Stomach (tissue), 9 donors: ENCODE results near the gene ZNF782. TPM values are rescaled to one million over a fixed set of nuclear protein-coding genes. Genes with fewer than 3 reads are reported as not detected.

Source experiments
- DNase-seq, 2 donors: peaks; one replicate each; pipeline versions ENCODE4 v3.0.0 to v3.0.0-alpha.2; 2013 to 2019
- H3K27ac ChIP-seq, 5 donors: fragments of 200-600 bp in 4 of 5; sonication (generic) in 4 of 5; one replicate each; pipeline ENCODE4 v1.5.1; 2013 to 2019; ENCODE audit warnings: mild to moderate bottlenecking in 1 of 5, moderate library complexity in 1 of 5
- H3K27me3 ChIP-seq, 3 donors: fragments of 200-600 bp; sonication (generic); one replicate each; pipeline ENCODE4 v1.5.1; 2017 to 2019; ENCODE audit warnings: mixed run types in 1 of 3
- H3K36me3 ChIP-seq, 4 donors: fragments of 200-600 bp; sonication (generic); 1 replicate in 3 of 4; 2 replicates in 1 of 4; pipeline ENCODE4 v1.5.1; 2016 to 2019
- H3K4me1 ChIP-seq, 4 donors: fragments of 200-600 bp; sonication (generic); one replicate each; pipeline ENCODE4 v1.5.1; 2016 to 2019
- H3K4me3 ChIP-seq, 4 donors: fragments of 200-600 bp; sonication (generic) in 3 of 4; one replicate each; pipeline ENCODE4 v1.5.1; 2016 to 2019; ENCODE audit warnings: mild to moderate bottlenecking in 1 of 4
- H3K9me3 ChIP-seq, 4 donors: fragments of 200-600 bp; sonication (generic); one replicate each; pipeline ENCODE4 v1.5.1; 2016 to 2019
- EP300 ChIP-seq: sonication (generic); formaldehyde crosslinking; IDR thresholded peaks from one replicate; pipeline ENCODE4 v1.6.1; 2017; ENCODE audit warnings: antibody characterized with exemption
- POLR2A ChIP-seq, 4 donors: fragments of 450-650 bp; IDR thresholded peaks; one replicate each; pipeline ENCODE4 v1.6.1; 2016; ENCODE audit warnings: antibody characterized with exemption in 4 of 4, control low read depth in 2 of 4, mild to moderate bottlenecking in 1 of 4, moderate library complexity in 1 of 4
- POLR2AphosphoS5 ChIP-seq, 3 donors: sonication (generic); formaldehyde crosslinking; IDR thresholded peaks; one replicate each; pipeline ENCODE4 v1.6.1; 2016; ENCODE audit warnings: antibody characterized with exemption in 3 of 3
- WGBS, 5 donors: extraction: QIAGEN DNeasy Blood & Tissue Kit in 3 of 5; methylation state at CpG; one replicate each; pipeline versions ENCODE4 v1.1.5 to v1.1.7; 2013 to 2018; 5-methylcytosine and 5-hydroxymethylcytosine counted together
- intact Hi-C: fragments of 100-400 bp; cut with DNase I; formaldehyde crosslinking; loops from one replicate; pipeline ENCODE4 v1.15.1; 2023; ENCODE audit warnings: low total_unique reads
- polyA plus RNA-seq, 3 donors: library from polyadenylated mRNA; stranded (reverse); fragments of 200-250 nt; gene quantifications; one replicate each; pipeline ENCODE4 v1.2.3, GENCODE V29; 2013
- total RNA-seq, 5 donors: library from RNA; depleted of rRNA; stranded (reverse); fragments of >200 nt; gene quantifications; one replicate each; pipeline versions ENCODE4 v1.1.0 to v1.2.3, GENCODE V29; 2014 to 2016
- TF ChIP-seq, protein P1 (sequence below), 7 experiments: fragments of 450-650 bp in 4 of 7; fragments of 200-600 bp in 3 of 7; sonication (generic) in 3 of 7; IDR thresholded peaks; one replicate each; pipeline ENCODE4 v1.5.1; 2016 to 2019; ENCODE audit warnings: antibody characterized with exemption in 7 of 7, control low read depth in 2 of 7, mild to moderate bottlenecking in 1 of 7
- donor health status: healthy with polysubstance abuse.
- donor health status: Bipolar disorder and iron deficiency.
- donor health status: healthy.

ZNF782 gene
- total and polyA plus RNA-seq, 8 donors, result 1.2 to 32.7 (median 17.8) TPM

DNA sequence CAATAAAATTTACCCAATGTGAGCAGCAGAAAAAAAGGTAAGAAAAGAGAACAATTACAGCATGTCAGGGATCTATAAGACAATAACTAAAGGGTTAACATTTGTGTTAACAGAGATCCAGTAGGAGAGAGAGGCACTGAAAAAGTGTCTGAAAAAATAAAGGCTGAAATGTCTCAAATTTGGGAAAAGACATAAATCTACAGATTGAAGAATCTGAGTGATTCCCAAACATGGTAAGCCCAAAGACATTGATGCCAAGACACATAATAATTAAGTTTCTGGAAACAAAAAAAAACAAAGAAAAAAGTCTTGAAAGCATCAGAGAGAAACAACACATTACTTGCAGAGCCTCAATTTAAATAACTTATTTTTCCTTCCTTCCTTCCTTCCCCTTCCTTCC is 31.1 kb upstream of the ZNF782 start:
- intact Hi-C loops, result no loop called here
- Histone ChIP-seq H3K4me1 (no peaks in the 10 kb centered on the region), H3K27ac (no peak overlapping the region), H3K36me3 (peaks cover 0 to 7% (median 2%) of the 10 kb centered on the region in 4 donors), H3K9me3 (no peaks in the 10 kb centered on the region), H3K4me3 (no peak overlapping the region), H3K27me3 (no peaks in the 10 kb centered on the region)
- TF ChIP-seq, protein P1, sequence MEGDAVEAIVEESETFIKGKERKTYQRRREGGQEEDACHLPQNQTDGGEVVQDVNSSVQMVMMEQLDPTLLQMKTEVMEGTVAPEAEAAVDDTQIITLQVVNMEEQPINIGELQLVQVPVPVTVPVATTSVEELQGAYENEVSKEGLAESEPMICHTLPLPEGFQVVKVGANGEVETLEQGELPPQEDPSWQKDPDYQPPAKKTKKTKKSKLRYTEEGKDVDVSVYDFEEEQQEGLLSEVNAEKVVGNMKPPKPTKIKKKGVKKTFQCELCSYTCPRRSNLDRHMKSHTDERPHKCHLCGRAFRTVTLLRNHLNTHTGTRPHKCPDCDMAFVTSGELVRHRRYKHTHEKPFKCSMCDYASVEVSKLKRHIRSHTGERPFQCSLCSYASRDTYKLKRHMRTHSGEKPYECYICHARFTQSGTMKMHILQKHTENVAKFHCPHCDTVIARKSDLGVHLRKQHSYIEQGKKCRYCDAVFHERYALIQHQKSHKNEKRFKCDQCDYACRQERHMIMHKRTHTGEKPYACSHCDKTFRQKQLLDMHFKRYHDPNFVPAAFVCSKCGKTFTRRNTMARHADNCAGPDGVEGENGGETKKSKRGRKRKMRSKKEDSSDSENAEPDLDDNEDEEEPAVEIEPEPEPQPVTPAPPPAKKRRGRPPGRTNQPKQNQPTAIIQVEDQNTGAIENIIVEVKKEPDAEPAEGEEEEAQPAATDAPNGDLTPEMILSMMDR (IDR thresholded peaks at IDR 0.05), result no peak
- TF ChIP-seq POLR2AphosphoS5 (IDR thresholded peaks at IDR 0.05) (no peak), POLR2A (IDR thresholded peaks at IDR 0.05) (no peak), EP300 (no peak)
- no peak for DNase-seq

DNA sequence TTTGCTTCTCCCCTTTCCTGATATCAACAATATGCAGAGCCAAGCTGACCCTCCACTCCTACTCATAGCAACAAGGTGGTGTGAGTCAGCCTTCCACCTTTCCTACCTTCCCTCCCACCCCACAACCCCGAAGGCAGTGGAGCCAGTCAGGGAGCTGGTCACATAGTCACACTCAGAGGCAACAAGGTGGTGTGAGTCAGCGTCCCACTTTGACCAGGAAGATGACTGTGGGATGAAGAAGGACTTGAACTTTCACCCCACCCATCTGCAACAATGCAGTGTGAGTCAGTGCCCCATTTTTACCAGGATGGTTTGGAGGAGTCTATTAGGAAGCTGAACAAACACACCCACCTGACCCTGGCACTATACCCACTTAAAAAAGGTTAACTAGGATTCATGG is 30.1 kb upstream of the ZNF782 start:
- H3K36me3 ChIP-seq, result no peaks in the 10 kb centered on the region
- H3K4me3 ChIP-seq, result no peak overlapping the region
- no peaks in the 10 kb centered on the region for H3K4me1 ChIP-seq
- DNase-seq, result peak in 1 of 2 donors; percentile 47
- intact Hi-C loops, result no loop called here
- TF ChIP-seq EP300 (no peak), POLR2AphosphoS5 (IDR thresholded peaks at IDR 0.05) (no peak), POLR2A (IDR thresholded peaks at IDR 0.05) (no peak)
- TF ChIP-seq, protein P1 (IDR thresholded peaks at IDR 0.05), result no peak
- H3K27me3 ChIP-seq, result no peaks in the 10 kb centered on the region
- H3K27ac ChIP-seq, result no peak overlapping the region
- WGBS, 5 donors, result 53 to 74% (median 61%) methylated on average over 2 of the region's 2 CpGs
- H3K9me3 ChIP-seq, result no peaks in the 10 kb centered on the region

DNA sequence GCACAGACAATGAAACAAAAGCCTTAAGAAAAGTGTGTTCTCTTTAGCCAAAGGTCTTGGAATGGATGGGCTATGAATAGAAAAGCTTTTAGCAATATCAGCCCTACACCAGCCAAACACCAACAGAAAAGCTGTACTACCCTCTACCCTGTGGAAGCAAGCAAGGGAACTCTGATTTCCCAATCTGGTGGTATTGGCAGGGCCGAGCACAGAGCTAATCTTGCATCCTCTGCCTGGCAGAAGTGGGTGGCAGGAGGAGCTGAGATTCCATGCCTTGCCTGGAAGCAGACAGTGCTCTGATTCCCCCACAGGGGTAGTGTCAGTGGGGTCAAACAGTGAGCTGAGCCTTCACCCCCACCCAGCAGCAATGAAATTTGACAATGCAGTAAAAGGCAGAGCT is 29.6 kb upstream of the ZNF782 start:
- intact Hi-C loops, result no loop called here
- Histone ChIP-seq H3K27ac (no peak overlapping the region), H3K4me1 (no peaks in the 10 kb centered on the region), H3K36me3 (no peaks in the 10 kb centered on the region), H3K4me3 (no peak overlapping the region), H3K27me3 (no peaks in the 10 kb centered on the region), H3K9me3 (no peaks in the 10 kb centered on the region)
- TF ChIP-seq EP300 (no peak), POLR2AphosphoS5 (IDR thresholded peaks at IDR 0.05) (no peak), POLR2A (IDR thresholded peaks at IDR 0.05) (no peak)
- TF ChIP-seq, protein P1 (IDR thresholded peaks at IDR 0.05), result no peak
- DNase-seq, result no peak
- WGBS, 5 donors, result 40 to 96% (median 77%) methylated on average over 1 of the region's 1 CpG

DNA sequence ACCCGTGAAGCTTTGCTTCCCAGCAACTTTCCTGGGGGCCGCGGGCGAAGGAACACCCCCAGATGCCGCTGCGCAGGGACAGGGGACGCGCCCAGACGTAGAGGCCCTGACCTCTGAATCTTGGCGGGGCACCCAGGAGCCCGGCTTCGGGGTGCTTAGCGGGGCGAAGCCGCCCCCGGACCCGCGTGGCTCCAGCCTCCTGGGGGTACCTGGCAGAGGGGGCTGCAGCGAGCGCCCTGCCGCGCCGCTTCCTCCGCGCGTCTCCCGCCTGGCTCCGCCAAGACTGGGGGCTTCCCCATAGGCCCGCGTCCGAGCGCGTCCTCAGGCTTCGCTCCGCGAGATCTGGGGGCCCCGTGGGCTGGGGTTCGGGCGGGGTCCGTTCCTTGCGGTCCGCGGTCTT is 23.0 kb upstream of the ZNF782 start:
- Histone ChIP-seq H3K9me3 (peaks cover 0 to 6% (median 2%) of the 10 kb centered on the region in 4 donors), H3K36me3 (no peaks in the 10 kb centered on the region), H3K27me3 (peaks cover 5 to 45% (median 16%) of the 10 kb centered on the region in 3 donors), H3K4me1 (peaks cover 6 to 26% (median 18%) of the 10 kb centered on the region in 4 donors), H3K4me3 (no peak overlapping the region), H3K27ac (no peak overlapping the region)
- DNase-seq, result peak in 1 of 2 donors; percentile 8
- TF ChIP-seq POLR2AphosphoS5 (IDR thresholded peaks at IDR 0.05) (no peak), POLR2A (IDR thresholded peaks at IDR 0.05) (no peak), EP300 (no peak)
- TF ChIP-seq, protein P1 (IDR thresholded peaks at IDR 0.05), result no peak
- intact Hi-C loops, result no loop called here
- WGBS, 5 donors, result 6 to 15% (median 14%) methylated on average over 33 to 43 of the region's 43 CpGs
